Stimulated activated CD8-positive, alpha-beta memory T cell treated with anti-CD3 and anti-CD28 coated beads, Interleukin-2, amount 100 ng/mL, for 1 hour (primary cell): Measurements from ENCODE around the gene RIC1.
"Not testable (repeated sequence)": the region's sequence is repeated elsewhere in the genome, so short reads cannot be mapped to it uniquely, and the experiment has no call there.

Experiments used
- DNase-seq, 2 donors: peaks; one replicate each; pipeline ENCODE4 v3.0.0-alpha.2; 2020; ENCODE audit warnings: low read depth in 2 of 2

Gene RIC1

GRCh38 chr9:5722679-5723078, 93.8 kb downstream of the RIC1 start:
- DNase-seq, result not testable (repeated sequence)

GRCh38 chr9:5735072-5735471, 106.2 kb downstream of the RIC1 start:
- DNase-seq, result no peak

GRCh38 chr9:5736563-5737346, 107.8 kb downstream of the RIC1 start:
- DNase-seq, result no peak

- no peak for DNase-seq
Measured at GRCh38 chr9:5743109-5743508, 114.2 kb downstream of the RIC1 start.

- no peak for DNase-seq
Measured at GRCh38 chr9:5748438-5748837, 119.5 kb downstream of the RIC1 start.

- DNase-seq, result no peak
Measured at GRCh38 chr9:5749306-5749705, 120.4 kb downstream of the RIC1 start.

GRCh38 chr9:5750569-5750968, 121.7 kb downstream of the RIC1 start:
- DNase-seq, result no peak

- DNase-seq, result no peak
Measured at GRCh38 chr9:5756633-5757032, 127.7 kb downstream of the RIC1 start.

- DNase-seq, result no peak
Measured at GRCh38 chr9:5760338-5760737, 131.4 kb downstream of the RIC1 start.

- DNase-seq, result no peak
Measured at GRCh38 chr9:5762421-5762820, 133.5 kb downstream of the RIC1 start.

GRCh38 chr9:5764130-5764868, 135.4 kb downstream of the RIC1 start:
- DNase-seq, result no peak

GRCh38 chr9:5767968-5768932, 139.3 kb downstream of the RIC1 start:
- DNase-seq, result no peak

- DNase-seq, result no peak
Measured at GRCh38 chr9:5773324-5773999, 144.6 kb downstream of the RIC1 start.

GRCh38 chr9:5778805-5779204, 149.9 kb downstream of the RIC1 start:
- no peak for DNase-seq

GRCh38 chr9:5779705-5780218, 150.9 kb downstream of the RIC1 start:
- not testable (repeated sequence) for DNase-seq

- DNase-seq, result not testable (repeated sequence)
Measured at GRCh38 chr9:5783420-5783819, 154.5 kb downstream of the RIC1 start.

- no peak for DNase-seq
Measured at GRCh38 chr9:5783982-5784381, 155.1 kb downstream of the RIC1 start.

- no peak for DNase-seq
Measured at GRCh38 chr9:5784526-5785315, 155.8 kb downstream of the RIC1 start.

GRCh38 chr9:5786370-5787127, 157.6 kb downstream of the RIC1 start:
- DNase-seq, result no peak

- DNase-seq, result no peak
Measured at GRCh38 chr9:5787220-5787619, 158.3 kb downstream of the RIC1 start.
